ENCODE results near the gene FAM9A. TPM values are rescaled to one million over a fixed set of nuclear protein-coding genes. Genes with fewer than 3 reads are reported as not detected.

FAM9A gene
- total RNA-seq, 1 experiment from 2014 or later, result not detected

DNA sequence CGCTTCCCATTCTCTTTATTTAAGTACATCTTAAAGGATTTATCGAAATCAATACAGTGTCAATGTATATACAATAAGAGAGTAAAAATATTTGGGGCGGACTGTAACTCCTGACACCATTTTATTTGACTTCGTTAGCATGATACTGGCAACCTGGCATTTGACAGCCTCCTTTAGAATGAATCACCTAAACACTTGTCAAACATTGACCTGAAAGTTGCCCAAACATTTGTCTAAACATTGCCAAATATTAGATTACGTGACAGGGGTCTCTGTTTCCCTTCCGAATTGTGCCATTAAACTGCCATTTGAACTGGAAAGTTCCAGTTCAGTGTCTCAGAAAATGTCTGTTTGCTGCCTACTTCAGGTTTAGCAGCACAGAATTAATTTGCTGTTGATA lies 20.8 kb upstream of the FAM9A start:
- no peak overlapping the region for H4K5ac ChIP-seq (ENCODE audit: insufficient read length, low read depth, low read length)
- peaks cover 0 to 12% of the 10 kb centered on the region in 2 experiments; a peak in 2 of 5 replicates for H3K9me3 Mint-ChIP-seq
- H3K27me3 ChIP-seq (ENCODE audit: insufficient read depth, low read length), result no peaks in the 10 kb centered on the region
- H2BK20ac ChIP-seq (ENCODE audit: low read depth, low read length, poor library complexity, severe bottlenecking), result no peak overlapping the region
- H3K27ac ChIP-seq (ENCODE audit: insufficient read length, low read depth, low read length), result no peak overlapping the region
- no peak overlapping the region for H2BK120ac ChIP-seq (ENCODE audit: low read depth, low read length, poor library complexity, severe bottlenecking)
- H4K91ac ChIP-seq (ENCODE audit: insufficient read length, low read depth, low read length), result no peak overlapping the region
- H2BK15ac ChIP-seq (ENCODE audit: low read depth, low read length), result no peak overlapping the region
- no peak for DNase-seq
- no peak overlapping the region for H3K4me3 Mint-ChIP-seq
- no peaks in the 10 kb centered on the region for H3K23me2 ChIP-seq (ENCODE audit: insufficient read length, low read depth, low read length, poor library complexity, severe bottlenecking)
- peaks cover 4% of the 10 kb centered on the region in 2 experiments for H3K4me1 Mint-ChIP-seq
- H3K79me1 ChIP-seq (ENCODE audit: insufficient read depth, low read depth, low read length, poor library complexity, severe bottlenecking), result no peaks in the 10 kb centered on the region
- no peak overlapping the region for H2BK12ac ChIP-seq (ENCODE audit: insufficient read length, low read depth, low read length)
- no peak overlapping the region for H3T11ph ChIP-seq (ENCODE audit: low read length)
- H3K36me3 Mint-ChIP-seq (ENCODE audit: insufficient read depth in 1 of 3, low read depth in 3 of 3), result no peaks in the 10 kb centered on the region
- TF ChIP-seq, protein P1, sequence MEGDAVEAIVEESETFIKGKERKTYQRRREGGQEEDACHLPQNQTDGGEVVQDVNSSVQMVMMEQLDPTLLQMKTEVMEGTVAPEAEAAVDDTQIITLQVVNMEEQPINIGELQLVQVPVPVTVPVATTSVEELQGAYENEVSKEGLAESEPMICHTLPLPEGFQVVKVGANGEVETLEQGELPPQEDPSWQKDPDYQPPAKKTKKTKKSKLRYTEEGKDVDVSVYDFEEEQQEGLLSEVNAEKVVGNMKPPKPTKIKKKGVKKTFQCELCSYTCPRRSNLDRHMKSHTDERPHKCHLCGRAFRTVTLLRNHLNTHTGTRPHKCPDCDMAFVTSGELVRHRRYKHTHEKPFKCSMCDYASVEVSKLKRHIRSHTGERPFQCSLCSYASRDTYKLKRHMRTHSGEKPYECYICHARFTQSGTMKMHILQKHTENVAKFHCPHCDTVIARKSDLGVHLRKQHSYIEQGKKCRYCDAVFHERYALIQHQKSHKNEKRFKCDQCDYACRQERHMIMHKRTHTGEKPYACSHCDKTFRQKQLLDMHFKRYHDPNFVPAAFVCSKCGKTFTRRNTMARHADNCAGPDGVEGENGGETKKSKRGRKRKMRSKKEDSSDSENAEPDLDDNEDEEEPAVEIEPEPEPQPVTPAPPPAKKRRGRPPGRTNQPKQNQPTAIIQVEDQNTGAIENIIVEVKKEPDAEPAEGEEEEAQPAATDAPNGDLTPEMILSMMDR (conservative IDR thresholded peaks at IDR 0.05), result no peak
- H3K4me1 ChIP-seq (ENCODE audit: insufficient read depth, low read length), result no peaks in the 10 kb centered on the region
- no peak overlapping the region for H3K18ac ChIP-seq (ENCODE audit: insufficient read length, low read depth, low read length)
- no peak overlapping the region for H4K8ac ChIP-seq (replicated peaks; ENCODE audit: insufficient read length, low read depth, low read length)
- H2AK5ac ChIP-seq (ENCODE audit: insufficient read length, low read length), result no peak overlapping the region
- H2BK5ac ChIP-seq (ENCODE audit: insufficient read length, low read length), result no peak overlapping the region
- no peak overlapping the region for H3K4ac ChIP-seq (ENCODE audit: low read depth, low read length)
- H4K20me1 ChIP-seq (ENCODE audit: control insufficient read depth, insufficient read depth, insufficient read length), result no peaks in the 10 kb centered on the region
- H2AFZ ChIP-seq (ENCODE audit: low read length), result no peak overlapping the region
- H3K27me3 Mint-ChIP-seq (ENCODE audit: low read depth), result 0 out of 2 replicates have a peak, but pooled peaks cover 2% of the 10 kb centered on the region
- WGBS (ENCODE audit: extremely low coverage, insufficient read length, low lambda C conversion rate), result no CpG with 5 or more reads among the region's 6 CpGs
- no peak overlapping the region for H3K9ac ChIP-seq (ENCODE audit: extremely low read depth, insufficient read length, low read length)
- no peaks in the 10 kb centered on the region for H3K9me3 ChIP-seq (ENCODE audit: control insufficient read depth, low read depth, low read length)
- no peak overlapping the region for H3K56ac ChIP-seq (ENCODE audit: insufficient read length, low read depth, low read length)
- no peak overlapping the region for H3K4me2 ChIP-seq (ENCODE audit: insufficient read depth, insufficient read length, low read length)
- no peak overlapping the region for H3K23ac ChIP-seq (ENCODE audit: insufficient read length, low read depth, low read length)
- no peaks in the 10 kb centered on the region for H3K79me2 ChIP-seq (ENCODE audit: insufficient read depth, low read length)
- H3K14ac ChIP-seq (ENCODE audit: insufficient read depth, low read length), result no peak overlapping the region
- no peak overlapping the region for H3K27ac Mint-ChIP-seq
